ENCODE results near the gene STK16. TPM values are rescaled to one million over a fixed set of nuclear protein-coding genes. Genes with fewer than 3 reads are reported as not detected.
A peak's percentile ranks its signal among the peaks of the same experiment; 100 is the strongest.

STK16 gene
- total and polyA plus RNA-seq, 2 of the 13 experiments (the other 11 are each of a cell fraction or from before 2014, with no cell fraction given): 28.0 to 50.9 TPM

DNA sequence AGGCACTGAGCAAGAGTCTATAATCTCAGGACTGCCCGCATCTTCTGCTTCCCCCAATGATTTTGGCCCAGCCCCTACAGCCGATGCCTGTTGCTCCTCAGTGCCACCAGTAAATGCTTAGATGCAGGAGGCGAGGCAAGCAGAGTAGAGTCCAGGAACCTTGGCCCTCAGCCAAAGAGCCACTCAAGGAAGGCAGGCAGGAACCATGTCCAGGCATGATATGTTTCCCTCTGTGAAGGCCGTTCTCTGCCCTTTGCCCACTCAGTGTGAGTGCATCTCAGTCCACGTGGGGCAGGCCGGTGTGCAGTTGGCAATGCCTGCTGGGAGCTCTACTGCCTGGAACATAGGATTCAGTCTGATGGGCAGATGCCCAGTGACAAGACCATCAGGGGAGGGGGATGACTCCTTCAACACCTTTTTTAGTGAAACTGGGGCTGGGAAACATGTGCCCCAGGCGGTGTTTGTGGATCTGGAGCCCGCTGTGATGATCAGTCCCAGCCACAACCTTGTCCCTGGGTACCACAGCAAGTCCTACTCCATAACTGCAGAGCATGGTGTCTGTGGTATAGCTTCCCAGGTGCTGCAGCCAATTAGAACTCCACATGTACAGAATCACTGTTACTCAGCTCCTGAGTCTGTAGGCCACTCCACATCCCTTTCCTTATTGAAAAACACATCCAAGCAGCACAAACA is 24.2 kb downstream of the STK16 start (continued):
- TF ChIP-seq, protein P1, sequence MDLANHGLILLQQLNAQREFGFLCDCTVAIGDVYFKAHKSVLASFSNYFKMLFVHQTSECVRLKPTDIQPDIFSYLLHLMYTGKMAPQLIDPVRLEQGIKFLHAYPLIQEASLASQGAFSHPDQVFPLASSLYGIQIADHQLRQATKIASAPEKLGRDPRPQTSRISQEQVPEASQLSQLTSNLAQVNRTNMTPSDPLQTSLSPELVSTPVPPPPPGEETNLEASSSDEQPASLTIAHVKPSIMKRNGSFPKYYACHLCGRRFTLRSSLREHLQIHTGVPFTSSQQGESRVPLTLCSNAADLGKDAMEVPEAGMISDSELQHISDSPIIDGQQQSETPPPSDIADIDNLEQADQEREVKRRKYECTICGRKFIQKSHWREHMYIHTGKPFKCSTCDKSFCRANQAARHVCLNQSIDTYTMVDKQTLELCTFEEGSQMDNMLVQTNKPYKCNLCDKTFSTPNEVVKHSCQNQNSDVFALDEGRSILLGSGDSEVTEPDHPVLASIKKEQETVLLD (CRISPR knock-in tag; IDR thresholded peaks at IDR 0.05; ENCODE audit: low read depth): no peak
- TF ChIP-seq ZNF501 (CRISPR knock-in tag; IDR thresholded peaks at IDR 0.05): no peak; the same call in 1 of the 2 replicates
- peak; percentile 41; the same call in 1 of the 2 replicates for TF ChIP-seq JUND (CRISPR knock-in tag; IDR thresholded peaks at IDR 0.05)
- TF ChIP-seq FOSL2 (CRISPR knock-in tag; IDR thresholded peaks at IDR 0.05): peak; percentile 16; the same call in 1 of the 2 replicates
- 0 out of 2 replicates have a peak, but pooled peaks have one; percentile 16 for TF ChIP-seq RARA (CRISPR knock-in tag; IDR thresholded peaks at IDR 0.05)
- peak; percentile 37; the same call in 1 of the 2 replicates for TF ChIP-seq ZNF263 (CRISPR knock-in tag; IDR thresholded peaks at IDR 0.05)
- no peak for TF ChIP-seq ZNF282 (IDR thresholded peaks at IDR 0.05; ENCODE audit: partially characterized antibody)
- TF ChIP-seq HDAC2 (CRISPR knock-in tag; IDR thresholded peaks at IDR 0.05): 0 out of 2 replicates have a peak, but pooled peaks have one; percentile 53
- TF ChIP-seq, protein P2, sequence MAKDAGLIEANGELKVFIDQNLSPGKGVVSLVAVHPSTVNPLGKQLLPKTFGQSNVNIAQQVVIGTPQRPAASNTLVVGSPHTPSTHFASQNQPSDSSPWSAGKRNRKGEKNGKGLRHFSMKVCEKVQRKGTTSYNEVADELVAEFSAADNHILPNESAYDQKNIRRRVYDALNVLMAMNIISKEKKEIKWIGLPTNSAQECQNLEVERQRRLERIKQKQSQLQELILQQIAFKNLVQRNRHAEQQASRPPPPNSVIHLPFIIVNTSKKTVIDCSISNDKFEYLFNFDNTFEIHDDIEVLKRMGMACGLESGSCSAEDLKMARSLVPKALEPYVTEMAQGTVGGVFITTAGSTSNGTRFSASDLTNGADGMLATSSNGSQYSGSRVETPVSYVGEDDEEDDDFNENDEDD (CRISPR knock-in tag; IDR thresholded peaks at IDR 0.05; ENCODE audit: borderline replicate concordance): 0 out of 2 replicates have a peak, but pooled peaks have one; percentile 32
- TF ChIP-seq, protein P3, sequence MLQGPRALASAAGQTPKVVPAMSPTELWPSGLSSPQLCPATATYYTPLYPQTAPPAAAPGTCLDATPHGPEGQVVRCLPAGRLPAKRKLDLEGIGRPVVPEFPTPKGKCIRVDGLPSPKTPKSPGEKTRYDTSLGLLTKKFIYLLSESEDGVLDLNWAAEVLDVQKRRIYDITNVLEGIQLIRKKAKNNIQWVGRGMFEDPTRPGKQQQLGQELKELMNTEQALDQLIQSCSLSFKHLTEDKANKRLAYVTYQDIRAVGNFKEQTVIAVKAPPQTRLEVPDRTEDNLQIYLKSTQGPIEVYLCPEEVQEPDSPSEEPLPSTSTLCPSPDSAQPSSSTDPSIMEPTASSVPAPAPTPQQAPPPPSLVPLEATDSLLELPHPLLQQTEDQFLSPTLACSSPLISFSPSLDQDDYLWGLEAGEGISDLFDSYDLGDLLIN (CRISPR knock-in tag; IDR thresholded peaks at IDR 0.05; ENCODE audit: borderline replicate concordance): no peak
- TF ChIP-seq ZNF549 (CRISPR knock-in tag; IDR thresholded peaks at IDR 0.05): no peak
- peak; percentile 70 for TF ChIP-seq ZNF143 (CRISPR knock-in tag; IDR thresholded peaks at IDR 0.05)
- TF ChIP-seq, protein P4, sequence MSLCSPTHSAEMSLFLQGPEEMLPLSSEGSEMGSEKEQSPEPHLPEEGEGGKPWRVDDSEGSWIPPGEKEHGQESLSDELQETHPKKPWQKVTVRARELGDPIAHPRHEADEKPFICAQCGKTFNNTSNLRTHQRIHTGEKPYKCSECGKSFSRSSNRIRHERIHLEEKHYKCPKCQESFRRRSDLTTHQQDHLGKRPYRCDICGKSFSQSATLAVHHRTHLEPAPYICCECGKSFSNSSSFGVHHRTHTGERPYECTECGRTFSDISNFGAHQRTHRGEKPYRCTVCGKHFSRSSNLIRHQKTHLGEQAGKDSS (CRISPR knock-in tag; IDR thresholded peaks at IDR 0.05; ENCODE audit: borderline replicate concordance, low read depth): peak; percentile 37; the same call in 1 of the 2 replicates
- TF ChIP-seq, protein P5, sequence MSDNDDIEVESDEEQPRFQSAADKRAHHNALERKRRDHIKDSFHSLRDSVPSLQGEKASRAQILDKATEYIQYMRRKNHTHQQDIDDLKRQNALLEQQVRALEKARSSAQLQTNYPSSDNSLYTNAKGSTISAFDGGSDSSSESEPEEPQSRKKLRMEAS (IDR thresholded peaks at IDR 0.05): peak; percentile 82
- TF ChIP-seq, protein P6, sequence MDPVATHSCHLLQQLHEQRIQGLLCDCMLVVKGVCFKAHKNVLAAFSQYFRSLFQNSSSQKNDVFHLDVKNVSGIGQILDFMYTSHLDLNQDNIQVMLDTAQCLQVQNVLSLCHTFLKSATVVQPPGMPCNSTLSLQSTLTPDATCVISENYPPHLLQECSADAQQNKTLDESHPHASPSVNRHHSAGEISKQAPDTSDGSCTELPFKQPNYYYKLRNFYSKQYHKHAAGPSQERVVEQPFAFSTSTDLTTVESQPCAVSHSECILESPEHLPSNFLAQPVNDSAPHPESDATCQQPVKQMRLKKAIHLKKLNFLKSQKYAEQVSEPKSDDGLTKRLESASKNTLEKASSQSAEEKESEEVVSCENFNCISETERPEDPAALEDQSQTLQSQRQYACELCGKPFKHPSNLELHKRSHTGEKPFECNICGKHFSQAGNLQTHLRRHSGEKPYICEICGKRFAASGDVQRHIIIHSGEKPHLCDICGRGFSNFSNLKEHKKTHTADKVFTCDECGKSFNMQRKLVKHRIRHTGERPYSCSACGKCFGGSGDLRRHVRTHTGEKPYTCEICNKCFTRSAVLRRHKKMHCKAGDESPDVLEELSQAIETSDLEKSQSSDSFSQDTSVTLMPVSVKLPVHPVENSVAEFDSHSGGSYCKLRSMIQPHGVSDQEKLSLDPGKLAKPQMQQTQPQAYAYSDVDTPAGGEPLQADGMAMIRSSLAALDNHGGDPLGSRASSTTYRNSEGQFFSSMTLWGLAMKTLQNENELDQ (CRISPR knock-in tag; IDR thresholded peaks at IDR 0.05; ENCODE audit: borderline replicate concordance): no peak
- TF ChIP-seq HNF4A (CRISPR knock-in tag; IDR thresholded peaks at IDR 0.05): peak; percentile 82
- TF ChIP-seq, protein P7, sequence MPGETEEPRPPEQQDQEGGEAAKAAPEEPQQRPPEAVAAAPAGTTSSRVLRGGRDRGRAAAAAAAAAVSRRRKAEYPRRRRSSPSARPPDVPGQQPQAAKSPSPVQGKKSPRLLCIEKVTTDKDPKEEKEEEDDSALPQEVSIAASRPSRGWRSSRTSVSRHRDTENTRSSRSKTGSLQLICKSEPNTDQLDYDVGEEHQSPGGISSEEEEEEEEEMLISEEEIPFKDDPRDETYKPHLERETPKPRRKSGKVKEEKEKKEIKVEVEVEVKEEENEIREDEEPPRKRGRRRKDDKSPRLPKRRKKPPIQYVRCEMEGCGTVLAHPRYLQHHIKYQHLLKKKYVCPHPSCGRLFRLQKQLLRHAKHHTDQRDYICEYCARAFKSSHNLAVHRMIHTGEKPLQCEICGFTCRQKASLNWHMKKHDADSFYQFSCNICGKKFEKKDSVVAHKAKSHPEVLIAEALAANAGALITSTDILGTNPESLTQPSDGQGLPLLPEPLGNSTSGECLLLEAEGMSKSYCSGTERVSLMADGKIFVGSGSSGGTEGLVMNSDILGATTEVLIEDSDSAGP (CRISPR knock-in tag; IDR thresholded peaks at IDR 0.05; ENCODE audit: borderline replicate concordance): peak; percentile 57; the same call in 1 of the 2 replicates
